Measurements from ENCODE around the gene ABLIM2.

Gene ABLIM2

GRCh38 chr4:7967063-7967440 is 191.6 kb downstream of the ABLIM2 start:
- DNase-seq (ENCODE audit: low read depth in 2 of 3, low spot score in 1 of 3), result no peak

- no peak for DNase-seq (ENCODE audit: low read depth in 2 of 3, low spot score in 1 of 3)
Measured at GRCh38 chr4:7966281-7967062, 192.1 kb downstream of the ABLIM2 start.

GRCh38 chr4:7964890-7965662 is 193.5 kb downstream of the ABLIM2 start:
- DNase-seq (ENCODE audit: low read depth in 2 of 3, low spot score in 1 of 3), result no peak

- DNase-seq (ENCODE audit: low read depth in 2 of 3, low spot score in 1 of 3), result no peak
Measured at GRCh38 chr4:7964459-7964858, 194.2 kb downstream of the ABLIM2 start.

GRCh38 chr4:7963691-7964090 is 194.9 kb downstream of the ABLIM2 start:
- no peak for DNase-seq (ENCODE audit: low read depth in 2 of 3, low spot score in 1 of 3)

GRCh38 chr4:7962609-7963508 is 195.8 kb downstream of the ABLIM2 start:
- no peak for DNase-seq (ENCODE audit: low read depth in 2 of 3, low spot score in 1 of 3)

- peak; percentile 71 to 84 (median 75) for DNase-seq (ENCODE audit: low read depth in 2 of 3, low spot score in 1 of 3)
Measured at GRCh38 chr4:7960790-7961655, 197.6 kb downstream of the ABLIM2 start.

- DNase-seq (ENCODE audit: low read depth in 2 of 3, low spot score in 1 of 3), result no peak
Measured at GRCh38 chr4:7960017-7960789, 198.4 kb downstream of the ABLIM2 start.

GRCh38 chr4:7959078-7959477 is 199.5 kb downstream of the ABLIM2 start:
- no peak for DNase-seq (ENCODE audit: low read depth in 2 of 3, low spot score in 1 of 3)

GRCh38 chr4:7956934-7957656 is 201.5 kb downstream of the ABLIM2 start:
- DNase-seq (ENCODE audit: low read depth in 2 of 3, low spot score in 1 of 3), result no peak

- DNase-seq (ENCODE audit: low read depth in 2 of 3, low spot score in 1 of 3), result no peak
Measured at GRCh38 chr4:7956270-7956808, 202.3 kb downstream of the ABLIM2 start.

GRCh38 chr4:7955393-7955792 is 203.2 kb downstream of the ABLIM2 start:
- no peak for DNase-seq (ENCODE audit: low read depth in 2 of 3, low spot score in 1 of 3)

- no peak for DNase-seq (ENCODE audit: low read depth in 2 of 3, low spot score in 1 of 3)
Measured at GRCh38 chr4:7952615-7953014, 206.0 kb downstream of the ABLIM2 start.

GRCh38 chr4:7950301-7951092 is 208.1 kb downstream of the ABLIM2 start:
- no peak for DNase-seq (ENCODE audit: low read depth in 2 of 3, low spot score in 1 of 3)

- no peak for DNase-seq (ENCODE audit: low read depth in 2 of 3, low spot score in 1 of 3)
Measured at GRCh38 chr4:7949759-7950158, 208.9 kb downstream of the ABLIM2 start.

GRCh38 chr4:7947927-7948326 is 210.7 kb downstream of the ABLIM2 start:
- DNase-seq (ENCODE audit: low read depth in 2 of 3, low spot score in 1 of 3), result no peak

GRCh38 chr4:7945709-7946380 is 212.8 kb downstream of the ABLIM2 start:
- DNase-seq (ENCODE audit: low read depth in 2 of 3, low spot score in 1 of 3), result no peak
